HG03108 (cell line): ENCODE data around the gene TAAR5.
A peak's percentile ranks its signal among the peaks of the same experiment; 100 is the strongest.
"Not testable (repeated sequence)": the region's sequence is repeated elsewhere in the genome, so short reads cannot be mapped to it uniquely, and the experiment has no call there.

Experiments used
- ATAC-seq: cut with Tn5 transposase; IDR thresholded peaks from one replicate; pipeline ENCODE4 v1.9.1; 2021; ENCODE audit warnings: moderate library complexity; ENCODE audit not compliant: unreplicated experiment

The TAAR5 gene

GRCh38 chr6:132589454-132589853 lies at the start of gene TAAR5:
Gene TAAR5, minus strand, starts transcription at chr6:132589741. Its CDS starts 55 bp downstream, at chr6:132589686.
- no peak for ATAC-seq

GRCh38 chr6:132637135-132637534 lies 47.6 kb upstream of the TAAR5 start:
- not testable (repeated sequence) for ATAC-seq

GRCh38 chr6:132635906-132636305 lies 46.4 kb upstream of the TAAR5 start:
- not testable (repeated sequence) for ATAC-seq

GRCh38 chr6:132635288-132635687 lies 45.7 kb upstream of the TAAR5 start:
- ATAC-seq = not testable (repeated sequence)

GRCh38 chr6:132634796-132635195 lies 45.3 kb upstream of the TAAR5 start:
- ATAC-seq = no peak

GRCh38 chr6:132633362-132633761 lies 43.8 kb upstream of the TAAR5 start:
- ATAC-seq = no peak

- ATAC-seq = no peak
These were observed 34.6 kb upstream of the TAAR5 start, which contains the start of gene TAAR2 for GRCh38 chr6:132624175-132624574. Gene TAAR2, minus strand, starts transcription at chr6:132624275. Its CDS starts 0 bp downstream, at chr6:132624275.

GRCh38 chr6:132623106-132623845 lies 33.7 kb upstream of the TAAR5 start:
- ATAC-seq = no peak

- no peak for ATAC-seq
These were observed 27.1 kb upstream of the TAAR5 start for GRCh38 chr6:132616677-132617076.

GRCh38 chr6:132614554-132614953 lies 25.0 kb upstream of the TAAR5 start:
- ATAC-seq = peak; percentile 51

- ATAC-seq = no peak
These were observed 23.0 kb upstream of the TAAR5 start for GRCh38 chr6:132612449-132613108.

GRCh38 chr6:132611616-132612015 lies 22.1 kb upstream of the TAAR5 start:
- no peak for ATAC-seq

- ATAC-seq = no peak
These were observed 18.1 kb upstream of the TAAR5 start for GRCh38 chr6:132607544-132608233.

GRCh38 chr6:132604635-132605152 lies 15.2 kb upstream of the TAAR5 start:
- no peak for ATAC-seq

GRCh38 chr6:132600900-132601299 lies 11.4 kb upstream of the TAAR5 start:
- not testable (repeated sequence) for ATAC-seq

- peak; percentile 82 for ATAC-seq
These were observed 8.9 kb upstream of the TAAR5 start for GRCh38 chr6:132598473-132598872.

GRCh38 chr6:132596201-132596600 lies 6.7 kb upstream of the TAAR5 start:
- no peak for ATAC-seq

GRCh38 chr6:132592855-132593254 lies 3.3 kb upstream of the TAAR5 start:
- no peak for ATAC-seq

GRCh38 chr6:132590362-132590761 lies 821 bp upstream of the TAAR5 start:
- ATAC-seq = no peak

- no peak for ATAC-seq
These were observed 2.1 kb downstream of the TAAR5 start for GRCh38 chr6:132587424-132587823.

GRCh38 chr6:132584698-132585097 lies 4.8 kb downstream of the TAAR5 start:
- no peak for ATAC-seq
